Stimulated activated CD8-positive, alpha-beta memory T cell treated with anti-CD3 and anti-CD28 coated beads, Interleukin-7, amount 100 ng/mL, for 4 hours (primary cell): ENCODE results near the gene BHLHE23.

Experiments
- DNase-seq, 2 donors: peaks; one replicate each; pipeline ENCODE4 v3.0.0-alpha.2; 2020; ENCODE audit warnings: low read depth in 2 of 2

BHLHE23 gene

DNA sequence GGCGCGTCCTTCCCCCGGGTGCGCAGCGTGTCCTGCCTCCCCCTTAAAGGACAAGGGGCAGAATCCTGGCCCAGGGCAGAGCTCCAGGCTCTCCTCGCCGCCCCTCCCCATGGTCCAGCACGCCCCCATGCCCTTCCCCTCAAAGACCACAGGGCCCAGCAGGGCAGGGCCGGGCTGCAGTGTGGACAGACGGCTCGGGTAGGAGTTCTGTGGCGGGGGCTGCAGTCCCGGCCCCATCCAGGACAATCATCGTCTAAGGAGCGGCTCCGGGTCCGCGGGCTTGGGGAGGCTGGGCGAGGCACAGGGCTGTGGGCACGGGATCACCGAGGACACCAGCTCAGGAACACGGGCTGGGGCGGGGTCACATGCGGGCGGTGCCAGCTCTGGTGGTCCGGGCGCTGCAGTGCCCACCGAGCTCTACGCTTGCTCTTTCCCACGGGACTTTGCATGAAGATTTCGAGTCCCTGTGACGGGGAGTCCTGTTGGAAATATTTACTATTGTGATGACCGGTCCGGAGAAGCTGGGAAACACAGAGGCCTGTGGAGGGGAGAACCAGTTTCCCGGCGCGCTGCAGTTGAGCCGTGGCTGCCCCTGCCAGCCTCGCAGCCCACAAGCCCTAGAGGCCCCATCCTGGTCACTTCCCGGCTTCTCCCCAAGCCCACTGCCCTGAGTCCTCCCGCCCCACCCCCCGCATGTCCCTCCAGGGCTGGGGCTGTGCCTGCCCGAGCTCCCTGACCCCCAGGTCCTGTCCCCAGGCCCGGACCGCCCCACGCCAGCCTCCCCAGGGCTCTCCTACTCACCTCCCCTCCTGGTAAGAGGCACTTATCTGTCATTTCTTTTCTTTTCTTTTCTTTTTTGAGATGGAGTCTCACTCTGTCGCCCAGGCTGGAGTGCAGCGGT, 33.7 kb downstream of the BHLHE23 start:
- no peak for DNase-seq

- peak; percentile 68 to 70 for DNase-seq
Observed at GRCh38 chr20:62971950-62972844, 34.6 kb downstream of the BHLHE23 start.

DNA sequence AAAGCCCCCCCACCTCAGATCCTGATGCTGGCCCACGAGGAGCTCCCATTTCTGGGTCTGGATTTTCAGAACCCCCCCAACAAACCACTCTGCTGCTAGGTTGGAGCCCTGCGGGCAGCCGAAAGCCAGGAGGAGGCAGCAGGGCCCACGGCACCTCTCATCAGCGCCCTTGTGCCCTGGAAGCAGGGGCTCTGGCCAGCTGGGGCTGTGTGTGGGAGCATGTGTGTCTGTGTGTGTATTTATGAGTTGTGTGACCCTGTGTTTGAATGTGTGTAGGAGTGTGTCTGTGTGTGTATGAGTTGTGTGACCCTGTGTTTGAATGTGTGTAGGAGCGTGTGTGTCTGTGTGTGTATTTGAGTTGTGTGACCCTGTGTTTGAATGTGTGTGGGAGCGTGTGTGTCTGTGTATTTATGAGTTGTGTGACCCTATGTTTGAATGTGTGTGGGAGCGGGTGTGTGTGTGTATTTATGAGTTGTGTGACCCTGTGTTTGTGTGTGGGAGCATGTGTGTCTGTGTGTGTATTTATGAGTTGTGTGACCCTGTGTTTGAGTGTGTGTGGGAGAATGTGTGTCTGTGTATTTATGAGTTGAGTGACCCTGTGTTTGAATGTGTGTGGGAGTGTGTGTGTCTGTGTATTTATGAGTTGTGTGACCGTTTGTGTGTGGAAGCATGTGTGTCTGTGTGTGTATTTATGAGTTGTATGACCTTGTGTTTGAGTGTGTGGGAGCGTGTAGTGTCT, 35.4 kb downstream of the BHLHE23 start:
- DNase-seq: no peak

- no peak for DNase-seq
Observed at GRCh38 chr20:62970307-62971210, 36.2 kb downstream of the BHLHE23 start.

- DNase-seq: no peak
Observed at GRCh38 chr20:62969939-62970306, 36.8 kb downstream of the BHLHE23 start.

- DNase-seq: no peak
Observed at GRCh38 chr20:62969179-62969760, 37.5 kb downstream of the BHLHE23 start.

GRCh38 chr20:62968378-62969178, 38.2 kb downstream of the BHLHE23 start:
- no peak for DNase-seq

- DNase-seq: no peak
Observed at GRCh38 chr20:62967628-62968351, 39.0 kb downstream of the BHLHE23 start.

GRCh38 chr20:62967149-62967501, 39.6 kb downstream of the BHLHE23 start:
- no peak for DNase-seq

- no peak for DNase-seq
Observed at GRCh38 chr20:62966212-62967148, 40.3 kb downstream of the BHLHE23 start.

GRCh38 chr20:62965363-62965771, 41.4 kb downstream of the BHLHE23 start:
- DNase-seq: no peak

- no peak for DNase-seq
Observed at GRCh38 chr20:62964700-62965099, 42.1 kb downstream of the BHLHE23 start.

GRCh38 chr20:62963614-62964397, 43.0 kb downstream of the BHLHE23 start:
- no peak for DNase-seq

- no peak for DNase-seq
Observed at GRCh38 chr20:62962891-62963613, 43.7 kb downstream of the BHLHE23 start.

- no peak for DNase-seq
Observed at GRCh38 chr20:62962221-62962879, 44.4 kb downstream of the BHLHE23 start.

GRCh38 chr20:62961799-62962198, 45.0 kb downstream of the BHLHE23 start:
- DNase-seq: no peak
